ENCODE results near the gene TGM4. TPM values are rescaled to one million over a fixed set of nuclear protein-coding genes. Genes with fewer than 3 reads are reported as not detected.

Gene TGM4
- not detected for total RNA-seq

DNA sequence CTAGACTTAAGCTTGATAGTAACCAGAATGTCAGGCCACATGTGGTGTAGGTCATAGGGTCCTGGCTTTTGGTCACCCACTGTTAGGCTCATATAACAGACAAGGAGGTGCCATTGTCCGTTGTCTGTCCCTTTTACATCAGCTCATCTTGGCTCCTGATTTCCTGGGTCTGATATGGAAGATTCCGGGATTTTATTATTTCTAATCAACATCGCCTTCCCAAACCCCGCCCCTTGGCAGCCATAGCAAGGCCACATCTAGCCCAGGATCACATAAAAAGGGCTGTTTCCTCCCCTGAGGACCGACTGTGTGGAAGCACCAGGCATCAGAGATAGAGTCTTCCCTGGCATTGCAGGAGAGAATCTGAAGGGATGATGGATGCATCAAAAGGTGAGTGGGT is at the start of gene TGM4:
TSS of gene TGM4 (plus strand) at position 301 of the 400 bp plus-strand sequence. CDS start at position 372, 71 bp downstream.
- Histone ChIP-seq H3K4me3 (no peak within 1 kb of the TSS), H3K27ac (no peak within 1 kb of the TSS), H3K27me3 (no peaks in the 10 kb centered on the region), H3K4me1 (no peaks in the 10 kb centered on the region), H3K36me3 (no peaks in the 10 kb centered on the region), H3K9me3 (no peaks in the 10 kb centered on the region)
- no peak for TF ChIP-seq POLR2A (IDR thresholded peaks at IDR 0.05)
- TF ChIP-seq, protein P1, sequence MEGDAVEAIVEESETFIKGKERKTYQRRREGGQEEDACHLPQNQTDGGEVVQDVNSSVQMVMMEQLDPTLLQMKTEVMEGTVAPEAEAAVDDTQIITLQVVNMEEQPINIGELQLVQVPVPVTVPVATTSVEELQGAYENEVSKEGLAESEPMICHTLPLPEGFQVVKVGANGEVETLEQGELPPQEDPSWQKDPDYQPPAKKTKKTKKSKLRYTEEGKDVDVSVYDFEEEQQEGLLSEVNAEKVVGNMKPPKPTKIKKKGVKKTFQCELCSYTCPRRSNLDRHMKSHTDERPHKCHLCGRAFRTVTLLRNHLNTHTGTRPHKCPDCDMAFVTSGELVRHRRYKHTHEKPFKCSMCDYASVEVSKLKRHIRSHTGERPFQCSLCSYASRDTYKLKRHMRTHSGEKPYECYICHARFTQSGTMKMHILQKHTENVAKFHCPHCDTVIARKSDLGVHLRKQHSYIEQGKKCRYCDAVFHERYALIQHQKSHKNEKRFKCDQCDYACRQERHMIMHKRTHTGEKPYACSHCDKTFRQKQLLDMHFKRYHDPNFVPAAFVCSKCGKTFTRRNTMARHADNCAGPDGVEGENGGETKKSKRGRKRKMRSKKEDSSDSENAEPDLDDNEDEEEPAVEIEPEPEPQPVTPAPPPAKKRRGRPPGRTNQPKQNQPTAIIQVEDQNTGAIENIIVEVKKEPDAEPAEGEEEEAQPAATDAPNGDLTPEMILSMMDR (IDR thresholded peaks at IDR 0.05): no peak
- intact Hi-C loops (cut with DNase I; ENCODE audit: low total_unique reads): no loop called here
- DNase-seq: no peak

DNA sequence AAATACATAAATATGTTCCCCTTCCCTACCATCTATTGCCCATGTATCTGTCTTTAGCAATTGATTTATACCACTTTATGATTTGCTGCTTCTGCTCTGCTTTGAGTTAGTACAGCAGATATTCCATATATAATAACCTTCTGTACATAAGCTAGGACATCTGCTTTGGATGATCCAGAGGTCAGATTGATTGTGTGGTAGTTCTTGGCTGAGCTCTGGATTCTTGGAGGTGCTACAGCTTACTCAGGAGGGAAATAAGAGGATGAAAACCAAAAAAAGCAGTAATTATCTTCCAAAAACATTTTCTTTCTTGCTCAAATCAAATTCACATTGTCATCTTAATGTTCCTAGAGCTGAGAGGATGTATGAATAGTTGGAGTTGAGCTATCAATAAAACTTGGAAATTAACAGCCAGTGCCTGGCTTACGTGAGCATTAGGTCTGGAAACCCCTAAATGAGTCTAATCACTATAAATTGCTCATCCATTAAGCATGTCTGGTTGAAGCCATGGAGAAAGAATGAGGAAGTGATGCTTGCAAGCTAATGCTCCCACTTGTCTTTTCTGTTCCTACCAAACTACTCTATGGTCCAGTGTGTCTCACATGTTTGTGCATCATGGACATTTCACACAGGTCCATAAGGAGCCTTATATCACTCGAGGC is 49.0 kb upstream of the TGM4 start:
- no peak for DNase-seq
- Histone ChIP-seq H3K4me3 (no peak overlapping the region), H3K27ac (no peak overlapping the region), H3K4me1 (no peaks in the 10 kb centered on the region), H3K27me3 (no peaks in the 10 kb centered on the region), H3K36me3 (no peaks in the 10 kb centered on the region), H3K9me3 (no peaks in the 10 kb centered on the region)
- TF ChIP-seq POLR2A (IDR thresholded peaks at IDR 0.05): no peak
- TF ChIP-seq, protein P1 (IDR thresholded peaks at IDR 0.05): no peak
- intact Hi-C loops (cut with DNase I; ENCODE audit: low total_unique reads): no loop called here

DNA sequence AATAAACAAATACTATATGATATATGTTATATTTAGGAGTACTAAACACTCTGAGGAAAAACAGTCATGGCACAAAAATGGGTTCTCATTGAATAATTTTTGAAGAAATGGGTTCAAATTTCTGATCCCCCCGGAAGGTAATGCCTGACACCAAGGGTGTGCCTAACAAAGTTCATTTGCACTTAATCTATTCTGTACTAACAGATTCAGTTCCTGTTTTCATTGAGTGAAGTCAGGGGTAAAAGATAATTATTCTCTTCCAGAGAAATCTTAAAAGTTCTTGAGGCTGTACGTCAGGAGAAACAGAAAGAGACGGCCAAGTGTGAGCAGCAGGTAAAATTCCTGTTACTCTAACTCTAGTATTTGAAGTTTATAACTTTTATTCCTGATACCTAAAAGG is 47.2 kb upstream of the TGM4 start:
- no peaks in the 10 kb centered on the region for H3K27me3 ChIP-seq
- intact Hi-C loops (cut with DNase I; ENCODE audit: low total_unique reads): no loop called here
- no peaks in the 10 kb centered on the region for H3K9me3 ChIP-seq
- no peaks in the 10 kb centered on the region for H3K36me3 ChIP-seq
- DNase-seq: no peak
- TF ChIP-seq, protein P1 (IDR thresholded peaks at IDR 0.05): no peak
- no peak for TF ChIP-seq POLR2A (IDR thresholded peaks at IDR 0.05)
- no peak overlapping the region for H3K27ac ChIP-seq
- no peaks in the 10 kb centered on the region for H3K4me1 ChIP-seq
- no peak overlapping the region for H3K4me3 ChIP-seq

GRCh38 chr3:44831232-44831631 is 43.2 kb upstream of the TGM4 start:
- no peak for DNase-seq
- TF ChIP-seq, protein P1 (IDR thresholded peaks at IDR 0.05): no peak
- TF ChIP-seq POLR2A (IDR thresholded peaks at IDR 0.05): no peak
- H3K4me1 ChIP-seq: no peaks in the 10 kb centered on the region

DNA sequence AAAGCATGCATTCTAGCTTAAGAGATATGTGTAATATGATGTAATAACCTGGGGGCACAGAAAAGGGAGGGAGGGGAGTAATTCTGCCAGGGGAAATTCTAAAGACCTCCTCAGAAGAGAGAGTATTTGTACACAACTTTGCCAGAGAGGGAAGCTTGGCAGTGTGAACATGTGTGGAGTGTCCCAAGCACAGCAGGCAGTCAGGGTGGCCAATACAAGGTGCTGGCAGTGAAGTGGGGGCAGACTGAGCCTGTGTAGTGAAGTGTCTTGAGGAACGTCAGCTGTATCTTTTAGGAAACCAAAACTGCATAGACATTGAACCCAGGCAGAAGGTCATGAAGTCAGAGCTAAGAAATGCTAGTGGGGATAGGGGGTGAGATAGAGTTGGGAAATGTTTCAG is 42.4 kb upstream of the TGM4 start:
- H3K27me3 ChIP-seq: no peaks in the 10 kb centered on the region

More at GRCh38 chr3:44831232-44831631, 43.2 kb upstream of the TGM4 start:
- no peak overlapping the region for H3K4me3 ChIP-seq
- H3K9me3 ChIP-seq: no peaks in the 10 kb centered on the region
- H3K27ac ChIP-seq: no peak overlapping the region
- no peaks in the 10 kb centered on the region for H3K27me3 ChIP-seq
- intact Hi-C loops (cut with DNase I; ENCODE audit: low total_unique reads): no loop called here
- no peaks in the 10 kb centered on the region for H3K36me3 ChIP-seq

More for the DNA sequence above, 42.4 kb upstream of the TGM4 start:
- Histone ChIP-seq H3K4me3 (no peak overlapping the region), H3K4me1 (no peaks in the 10 kb centered on the region), H3K27ac (no peak overlapping the region), H3K9me3 (no peaks in the 10 kb centered on the region), H3K36me3 (no peaks in the 10 kb centered on the region)
- intact Hi-C loops (cut with DNase I; ENCODE audit: low total_unique reads): no loop called here
- no peak for DNase-seq
- TF ChIP-seq, protein P1 (IDR thresholded peaks at IDR 0.05): no peak
- no peak for TF ChIP-seq POLR2A (IDR thresholded peaks at IDR 0.05)

All from uterus (tissue), 4 donors.